GM18508 (cell line): ENCODE measurements around the gene L3MBTL3.

Experiments
- ATAC-seq: cut with Tn5 transposase; IDR thresholded peaks from one replicate; pipeline ENCODE4 v1.9.1; 2021; ENCODE audit warnings: moderate number of reproducible peaks; ENCODE audit not compliant: insufficient read depth, unreplicated experiment

L3MBTL3 gene

DNA sequence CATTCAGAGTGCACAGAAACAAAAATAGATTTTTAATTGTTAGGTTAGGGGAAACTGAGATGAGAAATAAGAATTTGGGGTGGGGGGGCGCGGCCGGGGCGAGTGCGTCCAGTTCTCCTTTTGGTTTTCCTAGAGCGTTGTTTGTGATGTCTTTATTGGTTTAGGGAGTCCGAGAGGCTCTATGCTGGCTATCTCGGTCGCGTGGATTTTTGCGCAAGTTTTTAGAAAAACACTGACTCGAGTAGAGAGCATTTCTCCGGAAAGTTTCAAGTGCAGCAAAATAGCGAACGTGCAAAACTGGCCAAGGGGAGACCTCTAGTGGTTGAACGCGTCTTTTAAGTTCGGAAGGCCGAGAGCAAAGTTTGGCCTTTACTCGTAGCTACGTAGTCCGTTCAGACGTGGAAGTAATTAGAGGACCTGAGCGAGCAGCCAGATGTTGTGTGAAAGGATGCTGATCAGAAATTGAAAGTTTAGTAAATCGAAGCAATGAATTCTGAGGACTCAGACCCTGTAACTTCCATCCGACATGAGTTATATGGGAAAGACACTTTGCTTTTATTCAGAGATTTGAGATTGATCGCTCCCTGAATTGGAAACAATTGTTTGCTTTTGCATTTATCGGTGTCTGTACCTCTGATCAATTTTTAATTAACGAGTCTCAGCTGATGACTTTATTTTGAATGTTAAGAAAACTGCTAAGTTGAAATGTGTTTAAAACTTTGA, 2.7 kb downstream of the L3MBTL3 start:
- ATAC-seq, result peak; percentile 77

DNA sequence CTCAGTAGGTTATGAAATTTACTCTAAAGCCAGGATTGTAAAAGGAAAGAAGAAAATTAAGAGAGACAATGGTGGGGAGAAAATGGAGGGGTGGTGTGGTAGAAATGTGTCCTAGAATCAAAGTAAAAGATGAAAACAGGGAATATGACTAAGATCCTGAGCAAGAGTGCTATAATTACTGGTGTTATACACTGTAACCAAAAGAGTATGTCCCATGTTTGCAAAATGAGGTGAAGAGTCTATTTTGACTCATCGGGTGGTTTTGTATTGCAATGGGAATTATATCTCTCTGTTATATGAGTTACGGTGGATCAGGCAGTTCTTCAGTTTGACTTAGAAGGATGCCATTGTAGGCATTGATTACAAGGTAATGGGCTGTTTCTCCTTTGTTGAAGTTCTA, 8.5 kb downstream of the L3MBTL3 start:
- no peak for ATAC-seq

- peak; percentile 83 for ATAC-seq
These were observed 9.6 kb downstream of the L3MBTL3 start for GRCh38 chr6:130027948-130028347.

DNA sequence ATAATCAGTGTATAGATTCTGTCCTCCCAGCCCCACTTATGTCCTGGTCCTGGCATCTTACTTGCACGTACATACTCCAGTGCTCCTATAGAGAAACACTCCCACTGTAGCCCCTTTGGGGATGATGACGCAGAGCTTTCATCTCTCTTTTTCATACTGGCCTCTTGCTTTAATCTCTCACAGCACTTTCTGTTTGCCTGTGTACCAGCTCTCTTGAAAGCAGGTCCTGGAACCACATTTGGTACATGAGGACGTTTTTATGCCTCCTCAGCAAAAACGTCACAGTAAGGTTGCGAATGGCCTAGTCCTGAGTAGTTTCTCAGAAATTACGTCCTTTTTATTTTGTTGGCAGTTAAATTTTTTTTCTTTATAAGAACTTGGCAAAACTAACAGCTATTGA, 10.8 kb downstream of the L3MBTL3 start:
- ATAC-seq, result no peak

GRCh38 chr6:130032758-130033340, 14.5 kb downstream of the L3MBTL3 start:
- ATAC-seq, result no peak

DNA sequence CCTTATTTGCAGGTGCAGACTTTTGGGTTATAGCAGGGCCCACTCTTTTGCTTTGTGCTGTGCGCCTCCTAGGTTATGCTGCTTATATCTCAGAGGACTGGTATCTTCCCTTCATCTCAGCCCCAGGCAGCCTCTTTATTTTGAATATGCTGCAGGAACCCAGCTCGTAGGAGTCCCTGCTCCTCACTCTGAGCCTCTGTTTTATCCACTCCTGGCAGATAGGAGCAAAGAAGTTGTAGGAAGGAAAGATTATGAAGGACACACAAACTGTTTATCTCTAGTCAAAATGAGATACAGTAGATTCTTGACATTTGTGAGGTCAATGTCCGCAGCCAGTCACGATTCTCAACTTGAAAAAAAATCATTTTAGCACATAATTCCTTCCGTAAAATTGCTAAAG, 15.6 kb downstream of the L3MBTL3 start:
- no peak for ATAC-seq

GRCh38 chr6:130034378-130035146, 16.2 kb downstream of the L3MBTL3 start:
- ATAC-seq, result no peak

GRCh38 chr6:130035211-130035610, 16.8 kb downstream of the L3MBTL3 start:
- ATAC-seq, result no peak

DNA sequence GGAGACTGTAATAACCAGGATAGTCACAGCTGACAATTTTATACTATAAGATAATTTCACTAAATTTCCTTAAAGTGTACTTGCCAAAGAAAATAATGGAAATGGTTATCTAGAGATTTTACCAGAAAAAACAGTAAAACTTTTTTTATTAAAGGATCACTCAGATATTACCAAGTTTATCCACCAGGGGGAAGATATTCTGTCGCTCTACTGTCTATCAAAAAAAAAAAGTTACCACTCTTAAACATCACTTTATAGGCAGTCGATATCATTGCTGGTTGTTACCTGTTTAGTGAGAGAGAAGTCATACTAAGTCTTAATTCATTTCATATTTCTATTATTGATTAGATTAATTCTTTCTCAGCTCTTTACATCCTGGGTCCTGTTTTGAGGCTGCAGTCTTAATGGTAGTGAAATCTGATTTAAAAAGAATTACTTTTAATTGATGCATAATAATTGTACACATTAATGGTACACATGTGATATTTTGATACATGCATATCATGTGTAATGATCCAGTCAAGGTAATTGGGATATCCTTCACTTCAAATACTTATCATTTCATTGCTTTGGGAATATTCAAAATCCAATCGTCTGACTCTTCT, 18.9 kb downstream of the L3MBTL3 start:
- no peak for ATAC-seq

- no peak for ATAC-seq
These were observed 23.2 kb downstream of the L3MBTL3 start for GRCh38 chr6:130041594-130041993.

DNA sequence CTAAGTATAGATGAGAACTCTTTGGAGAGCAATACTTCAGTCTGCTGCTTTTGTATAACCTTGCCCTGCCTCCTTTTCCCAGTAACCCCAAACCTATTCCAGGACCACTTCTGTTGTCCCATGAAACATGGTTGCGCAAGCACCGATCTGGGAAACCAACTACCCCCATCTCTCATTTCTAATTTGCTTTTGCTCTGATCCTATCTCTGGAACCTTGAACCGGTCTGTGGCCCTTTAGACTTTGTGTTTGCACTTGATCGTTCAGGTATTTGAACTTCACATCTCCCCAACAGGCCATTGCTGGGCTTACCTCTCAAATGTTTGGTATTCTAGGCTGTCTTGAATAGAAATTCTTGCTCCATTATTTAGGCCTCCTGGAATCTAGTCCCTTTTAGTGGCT, 25.0 kb downstream of the L3MBTL3 start:
- ATAC-seq, result no peak

DNA sequence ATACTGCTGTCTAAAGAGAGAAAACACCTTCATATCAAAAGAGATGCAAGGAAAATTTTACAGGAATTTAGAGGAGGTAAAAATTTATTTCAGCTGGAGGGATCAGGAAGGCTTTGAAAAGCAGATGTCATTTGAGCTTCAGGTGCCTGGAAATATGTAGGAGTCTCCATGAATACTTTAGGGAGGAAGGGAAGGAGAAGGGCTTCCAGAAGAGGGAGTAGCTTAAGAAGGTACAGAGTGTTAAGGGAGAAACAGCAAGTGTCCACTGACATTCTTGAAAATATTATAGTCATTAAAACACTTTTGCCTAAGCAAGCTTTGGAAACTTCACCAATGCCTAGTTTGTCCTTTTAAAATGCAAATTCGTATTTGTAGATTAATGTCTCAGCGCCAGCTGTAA, 27.2 kb downstream of the L3MBTL3 start:
- no peak for ATAC-seq

- ATAC-seq, result no peak
These were observed 28.3 kb downstream of the L3MBTL3 start for GRCh38 chr6:130046671-130047070.

DNA sequence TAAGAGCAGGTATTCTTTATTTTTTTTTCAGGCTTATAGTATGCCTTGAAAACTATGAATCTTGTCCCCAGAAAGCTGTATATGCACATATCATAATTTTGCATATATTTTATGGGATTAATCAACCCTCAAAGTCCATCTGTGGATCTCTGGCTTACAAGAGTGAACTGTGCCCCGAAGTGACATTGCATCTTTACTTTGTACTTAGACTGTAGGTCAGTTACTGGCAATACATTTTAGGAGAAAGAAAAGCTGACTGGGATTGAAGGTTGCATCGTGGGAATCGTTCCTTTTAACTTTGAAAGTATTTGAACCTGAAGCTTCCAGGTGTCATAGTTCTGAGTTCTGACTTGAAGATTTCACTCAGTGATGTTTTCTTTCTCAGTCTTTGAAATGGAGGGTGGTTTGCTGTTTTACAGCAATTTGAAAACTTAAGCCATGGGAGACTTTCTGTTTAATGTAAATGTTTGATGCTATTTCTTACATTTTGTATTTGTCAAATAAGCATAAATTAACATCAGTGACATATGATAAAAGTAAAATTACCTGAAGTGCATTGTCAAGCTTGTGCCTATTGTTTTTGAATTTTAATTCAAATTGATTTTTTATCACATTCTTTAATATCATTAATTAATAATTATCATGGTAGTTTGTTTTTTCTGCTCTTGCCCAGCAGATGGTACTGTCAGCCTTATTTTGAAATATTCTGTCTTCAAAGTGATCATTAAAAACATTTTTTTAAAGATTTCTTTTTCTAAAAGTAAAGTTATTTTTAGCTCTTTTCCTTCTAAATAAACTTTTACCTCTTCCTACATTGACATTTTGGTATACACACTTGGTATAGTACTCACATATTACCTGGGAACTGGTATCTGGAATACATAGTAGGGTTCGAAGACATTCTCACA, 29.0 kb downstream of the L3MBTL3 start:
- no peak for ATAC-seq

DNA sequence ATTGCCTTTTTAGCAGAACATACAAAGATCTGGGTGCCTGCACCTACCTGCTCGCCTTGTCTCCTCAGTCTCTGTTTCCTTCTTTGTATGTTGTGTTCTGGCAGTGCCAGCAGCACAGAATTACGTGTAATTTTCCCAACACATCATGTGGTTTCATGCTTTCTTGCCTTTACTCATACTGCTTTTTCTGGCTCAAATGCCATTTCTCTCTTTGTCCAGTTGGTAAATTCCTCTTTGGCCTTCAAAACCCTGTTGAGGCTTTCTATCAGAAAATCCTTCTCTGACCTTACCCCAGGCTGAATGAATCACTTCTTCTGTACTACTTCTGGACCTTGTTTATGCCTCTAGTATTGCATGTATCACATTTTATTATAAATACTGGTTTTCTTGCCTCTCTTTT, 31.8 kb downstream of the L3MBTL3 start:
- ATAC-seq, result no peak

GRCh38 chr6:130054725-130055124, 36.3 kb downstream of the L3MBTL3 start:
- ATAC-seq, result no peak

DNA sequence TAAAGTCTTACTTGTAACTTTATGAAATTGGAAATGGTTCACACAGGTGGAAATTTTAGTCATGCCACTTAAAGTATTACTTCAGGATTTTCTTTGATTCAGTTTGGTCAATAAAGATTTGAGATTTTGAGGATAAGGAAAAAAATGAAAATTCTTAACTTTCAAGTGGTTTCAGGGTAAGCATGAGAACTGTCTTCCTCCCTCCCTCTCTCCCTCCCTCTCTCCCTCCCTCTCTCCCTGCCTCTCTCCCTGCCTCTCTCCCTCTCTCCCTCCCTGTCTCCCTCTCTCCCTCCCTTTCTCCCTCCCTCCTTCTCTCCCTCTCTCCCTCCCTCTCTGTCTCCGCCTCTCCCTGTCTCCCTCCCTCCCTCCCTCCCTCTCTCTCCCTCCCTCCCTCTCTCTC, 36.9 kb downstream of the L3MBTL3 start:
- no peak for ATAC-seq

- no peak for ATAC-seq
These were observed 39.1 kb downstream of the L3MBTL3 start for GRCh38 chr6:130057495-130057894.

- no peak for ATAC-seq
These were observed 45.4 kb downstream of the L3MBTL3 start for GRCh38 chr6:130063806-130064205.

GRCh38 chr6:130065609-130066156, 47.3 kb downstream of the L3MBTL3 start:
- no peak for ATAC-seq
